GM12878 (cell line): ENCODE measurements around the gene ICAM2.

ENCODE experiments used
- CBFB ChIP-seq: IDR thresholded peaks from 2 replicates; pipeline ENCODE4 v1.6.1; 2016; ENCODE audit warnings: antibody characterized with exemption, low read depth
- CEBPB ChIP-seq, 2 experiments: fragments of 150-350 bp in 1 of 2; IDR thresholded peaks; 2 replicates each; pipeline ENCODE4 v1.6.1; 2012 to 2014; ENCODE audit warnings: low read depth in 2 of 2, low read length in 2 of 2, borderline replicate concordance in 1 of 2, inconsistent platforms in 1 of 2
- EGR1 ChIP-seq, 2 experiments: IDR thresholded peaks; 1 replicate in 1 of 2; 2 replicates in 1 of 2; pipeline ENCODE4 v1.6.1; 2011 to 2012; ENCODE audit warnings: low read depth in 2 of 2, low read length in 2 of 2, borderline replicate concordance in 1 of 2, mild to moderate bottlenecking in 1 of 2, moderate library complexity in 1 of 2
- ESRRA ChIP-seq: IDR thresholded peaks from 2 replicates; pipeline ENCODE4 v1.6.1; 2012; ENCODE audit warnings: mild to moderate bottlenecking, low read length, improper control_type of control experiment
- FOS ChIP-seq: IDR thresholded peaks from 3 replicates; pipeline ENCODE4 v1.6.1; 2011; ENCODE audit warnings: borderline replicate concordance; ENCODE audit not compliant: insufficient read length; ENCODE audit errors: extremely low read depth
- NFIC ChIP-seq: IDR thresholded peaks from 2 replicates; pipeline ENCODE4 v1.6.1; 2012; ENCODE audit warnings: low read depth, mild to moderate bottlenecking, inconsistent platforms, low read length, moderate library complexity
- POLR2AphosphoS5 ChIP-seq: IDR thresholded peaks from 2 replicates; pipeline ENCODE4 v1.6.1; 2011; ENCODE audit warnings: mild to moderate bottlenecking, low read length, inconsistent platforms
- SIX5 ChIP-seq: IDR thresholded peaks from 2 replicates; pipeline ENCODE4 v1.6.1; 2011; ENCODE audit warnings: mild to moderate bottlenecking, low read depth, low read length, moderate library complexity; ENCODE audit not compliant: severe bottlenecking
- SMC3 ChIP-seq: IDR thresholded peaks from 2 replicates; pipeline ENCODE4 v1.6.1; 2011; ENCODE audit warnings: low read length, improper control_type of control experiment, borderline replicate concordance
- SPI1 ChIP-seq: IDR thresholded peaks from 2 replicates; pipeline ENCODE4 v1.6.1; 2011; ENCODE audit warnings: low read depth, mild to moderate bottlenecking, low read length, moderate library complexity, borderline replicate concordance; ENCODE audit not compliant: insufficient read depth
- ZNF24 ChIP-seq: fragments of 450-650 bp; IDR thresholded peaks from 2 replicates; pipeline ENCODE4 v1.6.1; 2017; ENCODE audit warnings: antibody characterized with exemption, mild to moderate bottlenecking
- TF ChIP-seq, protein P1 (sequence below), 3 experiments: IDR thresholded peaks in 2 of 3; conservative IDR thresholded peaks in 1 of 3; 2 replicates each; pipeline ENCODE4 v1.5.1; 2011; ENCODE audit warnings: low read depth in 3 of 3, low read length in 3 of 3, mild to moderate bottlenecking in 3 of 3, control low read depth in 2 of 3, moderate library complexity in 2 of 3, inconsistent platforms in 1 of 3, mixed read lengths in 1 of 3; ENCODE audit not compliant: control insufficient read depth in 2 of 3, insufficient read depth in 1 of 3; ENCODE audit errors: extremely low read depth in 1 of 3
- TF ChIP-seq, protein P2 (sequence below): IDR thresholded peaks from 2 replicates; pipeline ENCODE4 v1.6.1; 2012; ENCODE audit warnings: low read depth, low read length, improper control_type of control experiment

DNA sequence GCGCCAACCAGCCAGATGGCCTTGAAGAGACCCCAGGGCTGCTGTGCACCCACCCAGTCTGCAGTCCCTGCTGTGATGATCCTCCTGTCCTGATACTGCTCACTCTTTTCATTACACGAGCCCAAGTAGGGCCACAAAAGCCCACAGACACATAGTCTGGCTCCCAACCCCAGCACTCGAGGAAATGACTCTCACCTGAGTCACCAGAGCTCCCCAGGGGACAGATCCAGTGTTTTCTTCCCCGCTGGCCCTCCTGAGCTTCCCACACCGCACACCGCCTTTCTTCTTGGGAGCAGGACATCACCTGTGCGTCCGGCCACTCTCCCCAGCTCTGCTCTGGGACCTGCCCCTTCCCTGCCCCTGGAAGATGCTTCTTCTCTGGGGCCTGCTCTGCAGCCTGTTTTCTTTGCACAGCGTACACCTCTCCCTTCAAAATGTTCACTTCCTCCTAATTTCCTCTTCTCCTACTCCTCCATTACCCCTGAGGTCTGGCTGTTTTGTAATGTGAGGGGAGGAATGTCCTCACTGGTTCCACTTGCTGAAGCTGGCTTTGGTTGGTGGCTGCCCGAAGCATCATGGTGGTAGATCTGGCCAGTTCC, 45.7 kb downstream of the ICAM2 start:
- TF ChIP-seq SMC3 = no peak
- TF ChIP-seq CBFB = no peak
- TF ChIP-seq POLR2AphosphoS5 = no peak
- TF ChIP-seq, protein P1, sequence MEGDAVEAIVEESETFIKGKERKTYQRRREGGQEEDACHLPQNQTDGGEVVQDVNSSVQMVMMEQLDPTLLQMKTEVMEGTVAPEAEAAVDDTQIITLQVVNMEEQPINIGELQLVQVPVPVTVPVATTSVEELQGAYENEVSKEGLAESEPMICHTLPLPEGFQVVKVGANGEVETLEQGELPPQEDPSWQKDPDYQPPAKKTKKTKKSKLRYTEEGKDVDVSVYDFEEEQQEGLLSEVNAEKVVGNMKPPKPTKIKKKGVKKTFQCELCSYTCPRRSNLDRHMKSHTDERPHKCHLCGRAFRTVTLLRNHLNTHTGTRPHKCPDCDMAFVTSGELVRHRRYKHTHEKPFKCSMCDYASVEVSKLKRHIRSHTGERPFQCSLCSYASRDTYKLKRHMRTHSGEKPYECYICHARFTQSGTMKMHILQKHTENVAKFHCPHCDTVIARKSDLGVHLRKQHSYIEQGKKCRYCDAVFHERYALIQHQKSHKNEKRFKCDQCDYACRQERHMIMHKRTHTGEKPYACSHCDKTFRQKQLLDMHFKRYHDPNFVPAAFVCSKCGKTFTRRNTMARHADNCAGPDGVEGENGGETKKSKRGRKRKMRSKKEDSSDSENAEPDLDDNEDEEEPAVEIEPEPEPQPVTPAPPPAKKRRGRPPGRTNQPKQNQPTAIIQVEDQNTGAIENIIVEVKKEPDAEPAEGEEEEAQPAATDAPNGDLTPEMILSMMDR (IDR thresholded peaks at IDR 0.05 in 2 of 3, conservative IDR thresholded peaks at IDR 0.05 in 1 of 3; ENCODE audit: control insufficient read depth in 2 of 3, extremely low read depth in 1 of 3, insufficient read depth in 1 of 3, low read depth in 3 of 3, low read length in 3 of 3) = no peak
- TF ChIP-seq SPI1 = no peak
- no peak for TF ChIP-seq EGR1 (IDR thresholded peaks at IDR 0.05; ENCODE audit: borderline replicate concordance in 1 of 2, low read depth in 2 of 2, low read length in 2 of 2)
- no peak for TF ChIP-seq ZNF24
- no peak for TF ChIP-seq SIX5
- TF ChIP-seq ESRRA = no peak
- TF ChIP-seq, protein P2, sequence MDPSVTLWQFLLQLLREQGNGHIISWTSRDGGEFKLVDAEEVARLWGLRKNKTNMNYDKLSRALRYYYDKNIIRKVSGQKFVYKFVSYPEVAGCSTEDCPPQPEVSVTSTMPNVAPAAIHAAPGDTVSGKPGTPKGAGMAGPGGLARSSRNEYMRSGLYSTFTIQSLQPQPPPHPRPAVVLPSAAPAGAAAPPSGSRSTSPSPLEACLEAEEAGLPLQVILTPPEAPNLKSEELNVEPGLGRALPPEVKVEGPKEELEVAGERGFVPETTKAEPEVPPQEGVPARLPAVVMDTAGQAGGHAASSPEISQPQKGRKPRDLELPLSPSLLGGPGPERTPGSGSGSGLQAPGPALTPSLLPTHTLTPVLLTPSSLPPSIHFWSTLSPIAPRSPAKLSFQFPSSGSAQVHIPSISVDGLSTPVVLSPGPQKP = no peak
- TF ChIP-seq FOS = no peak
- no peak for TF ChIP-seq NFIC
- TF ChIP-seq CEBPB (IDR thresholded peaks at IDR 0.05; ENCODE audit: borderline replicate concordance in 1 of 2, low read depth in 2 of 2, low read length in 2 of 2) = no peak
